ENCODE measurements around the gene KLHL35.

DNA sequence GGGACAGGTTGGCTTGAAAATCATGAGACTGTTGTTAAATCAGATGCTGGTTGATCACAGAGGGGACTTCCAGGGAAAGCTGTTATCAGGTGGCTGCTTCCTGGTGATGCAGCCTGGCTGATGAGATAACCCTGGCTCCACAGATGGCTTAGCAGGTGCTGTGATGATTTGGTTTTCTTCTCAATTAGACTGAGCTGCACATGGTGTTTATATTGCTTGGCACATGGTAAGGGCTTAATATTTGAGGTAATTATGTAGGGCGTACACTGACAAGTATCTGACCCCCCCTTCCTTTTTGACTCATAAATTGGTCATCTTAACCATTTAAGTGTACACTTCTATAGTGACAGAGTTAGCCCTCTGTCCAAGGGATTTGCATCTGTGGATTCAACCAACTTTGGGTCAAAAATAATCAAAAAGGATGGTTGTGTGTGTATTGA lies 26.6 kb downstream of the KLHL35 start:
- TF ChIP-seq, protein P1, sequence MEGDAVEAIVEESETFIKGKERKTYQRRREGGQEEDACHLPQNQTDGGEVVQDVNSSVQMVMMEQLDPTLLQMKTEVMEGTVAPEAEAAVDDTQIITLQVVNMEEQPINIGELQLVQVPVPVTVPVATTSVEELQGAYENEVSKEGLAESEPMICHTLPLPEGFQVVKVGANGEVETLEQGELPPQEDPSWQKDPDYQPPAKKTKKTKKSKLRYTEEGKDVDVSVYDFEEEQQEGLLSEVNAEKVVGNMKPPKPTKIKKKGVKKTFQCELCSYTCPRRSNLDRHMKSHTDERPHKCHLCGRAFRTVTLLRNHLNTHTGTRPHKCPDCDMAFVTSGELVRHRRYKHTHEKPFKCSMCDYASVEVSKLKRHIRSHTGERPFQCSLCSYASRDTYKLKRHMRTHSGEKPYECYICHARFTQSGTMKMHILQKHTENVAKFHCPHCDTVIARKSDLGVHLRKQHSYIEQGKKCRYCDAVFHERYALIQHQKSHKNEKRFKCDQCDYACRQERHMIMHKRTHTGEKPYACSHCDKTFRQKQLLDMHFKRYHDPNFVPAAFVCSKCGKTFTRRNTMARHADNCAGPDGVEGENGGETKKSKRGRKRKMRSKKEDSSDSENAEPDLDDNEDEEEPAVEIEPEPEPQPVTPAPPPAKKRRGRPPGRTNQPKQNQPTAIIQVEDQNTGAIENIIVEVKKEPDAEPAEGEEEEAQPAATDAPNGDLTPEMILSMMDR (IDR thresholded peaks at IDR 0.05) = no peak
- TF ChIP-seq POLR2A (IDR thresholded peaks at IDR 0.05) = no peak
